Measurements from ENCODE around the gene PGS1.

PGS1 gene

GRCh38 chr17:78406920-78407319, 28.5 kb downstream of the PGS1 start:
- Histone ChIP-seq H3K9ac (ENCODE audit: low read length) (no peak overlapping the region), H3K36me3 (ENCODE audit: control insufficient read depth, low read depth, low read length) (peaks cover 22% of the 10 kb centered on the region), H3K27me3 (ENCODE audit: control insufficient read depth, insufficient read depth, low read length) (no peaks in the 10 kb centered on the region), H3K4me3 (ENCODE audit: low read length) (no peak overlapping the region), H3K9me3 (ENCODE audit: control insufficient read depth, low read depth, low read length) (no peaks in the 10 kb centered on the region), H3K27ac (ENCODE audit: low read length) (no peak overlapping the region), H3K4me1 (ENCODE audit: control insufficient read depth, low read depth, low read length) (no peaks in the 10 kb centered on the region)

- Histone ChIP-seq H3K4me3 (ENCODE audit: low read length) (no peak overlapping the region), H3K27me3 (ENCODE audit: control insufficient read depth, insufficient read depth, low read length) (no peaks in the 10 kb centered on the region), H3K4me1 (ENCODE audit: control insufficient read depth, low read depth, low read length) (no peaks in the 10 kb centered on the region), H3K9me3 (ENCODE audit: control insufficient read depth, low read depth, low read length) (no peaks in the 10 kb centered on the region), H3K9ac (ENCODE audit: low read length) (no peak overlapping the region), H3K27ac (ENCODE audit: low read length) (no peak overlapping the region), H3K36me3 (ENCODE audit: control insufficient read depth, low read depth, low read length) (peaks cover 22% of the 10 kb centered on the region)
Measured at GRCh38 chr17:78407387-78408000, 29.0 kb downstream of the PGS1 start.

GRCh38 chr17:78408476-78409050, 30.1 kb downstream of the PGS1 start:
- Histone ChIP-seq H3K27ac (ENCODE audit: low read length) (no peak overlapping the region), H3K4me1 (ENCODE audit: control insufficient read depth, low read depth, low read length) (no peaks in the 10 kb centered on the region), H3K9me3 (ENCODE audit: control insufficient read depth, low read depth, low read length) (no peaks in the 10 kb centered on the region), H3K36me3 (ENCODE audit: control insufficient read depth, low read depth, low read length) (peaks cover 12% of the 10 kb centered on the region), H3K4me3 (ENCODE audit: low read length) (no peak overlapping the region), H3K27me3 (ENCODE audit: control insufficient read depth, insufficient read depth, low read length) (no peaks in the 10 kb centered on the region), H3K9ac (ENCODE audit: low read length) (no peak overlapping the region)

GRCh38 chr17:78409191-78409928, 30.9 kb downstream of the PGS1 start:
- Histone ChIP-seq H3K36me3 (ENCODE audit: control insufficient read depth, low read depth, low read length) (peaks cover 7% of the 10 kb centered on the region), H3K27ac (ENCODE audit: low read length) (no peak overlapping the region), H3K4me3 (ENCODE audit: low read length) (no peak overlapping the region), H3K9me3 (ENCODE audit: control insufficient read depth, low read depth, low read length) (no peaks in the 10 kb centered on the region), H3K4me1 (ENCODE audit: control insufficient read depth, low read depth, low read length) (no peaks in the 10 kb centered on the region), H3K9ac (ENCODE audit: low read length) (no peak overlapping the region), H3K27me3 (ENCODE audit: control insufficient read depth, insufficient read depth, low read length) (no peaks in the 10 kb centered on the region)

GRCh38 chr17:78411241-78411857, 32.9 kb downstream of the PGS1 start:
- Histone ChIP-seq H3K9me3 (ENCODE audit: control insufficient read depth, low read depth, low read length) (no peaks in the 10 kb centered on the region), H3K9ac (ENCODE audit: low read length) (no peak overlapping the region), H3K4me1 (ENCODE audit: control insufficient read depth, low read depth, low read length) (no peaks in the 10 kb centered on the region), H3K27ac (ENCODE audit: low read length) (no peak overlapping the region), H3K4me3 (ENCODE audit: low read length) (no peak overlapping the region), H3K36me3 (ENCODE audit: control insufficient read depth, low read depth, low read length) (peaks cover 7% of the 10 kb centered on the region), H3K27me3 (ENCODE audit: control insufficient read depth, insufficient read depth, low read length) (no peaks in the 10 kb centered on the region)

GRCh38 chr17:78412403-78412802, 34.0 kb downstream of the PGS1 start:
- Histone ChIP-seq H3K4me3 (ENCODE audit: low read length) (no peak overlapping the region), H3K9ac (ENCODE audit: low read length) (no peak overlapping the region), H3K27me3 (ENCODE audit: control insufficient read depth, insufficient read depth, low read length) (no peaks in the 10 kb centered on the region), H3K9me3 (ENCODE audit: control insufficient read depth, low read depth, low read length) (no peaks in the 10 kb centered on the region), H3K4me1 (ENCODE audit: control insufficient read depth, low read depth, low read length) (no peaks in the 10 kb centered on the region), H3K36me3 (ENCODE audit: control insufficient read depth, low read depth, low read length) (peaks cover 12% of the 10 kb centered on the region), H3K27ac (ENCODE audit: low read length) (no peak overlapping the region)

GRCh38 chr17:78414178-78415162, 36.0 kb downstream of the PGS1 start:
- Histone ChIP-seq H3K27me3 (ENCODE audit: control insufficient read depth, insufficient read depth, low read length) (no peaks in the 10 kb centered on the region), H3K9me3 (ENCODE audit: control insufficient read depth, low read depth, low read length) (no peaks in the 10 kb centered on the region), H3K27ac (ENCODE audit: low read length) (no peak overlapping the region), H3K4me3 (ENCODE audit: low read length) (no peak overlapping the region), H3K36me3 (ENCODE audit: control insufficient read depth, low read depth, low read length) (peaks cover 19% of the 10 kb centered on the region), H3K4me1 (ENCODE audit: control insufficient read depth, low read depth, low read length) (no peaks in the 10 kb centered on the region), H3K9ac (ENCODE audit: low read length) (no peak overlapping the region)

GRCh38 chr17:78415821-78416711, 37.6 kb downstream of the PGS1 start:
- H3K9me3 ChIP-seq (ENCODE audit: control insufficient read depth, low read depth, low read length) = no peaks in the 10 kb centered on the region
- no peak overlapping the region for H3K27ac ChIP-seq (ENCODE audit: low read length)
- H3K36me3 ChIP-seq (ENCODE audit: control insufficient read depth, low read depth, low read length) = peaks cover 26% of the 10 kb centered on the region
- H3K27me3 ChIP-seq (ENCODE audit: control insufficient read depth, insufficient read depth, low read length) = no peaks in the 10 kb centered on the region
- H3K4me3 ChIP-seq (ENCODE audit: low read length) = no peak overlapping the region
- H3K9ac ChIP-seq (ENCODE audit: low read length) = no peak overlapping the region
- H3K4me1 ChIP-seq (ENCODE audit: control insufficient read depth, low read depth, low read length) = no peaks in the 10 kb centered on the region

- Histone ChIP-seq H3K4me3 (ENCODE audit: low read length) (no peak overlapping the region), H3K27ac (ENCODE audit: low read length) (no peak overlapping the region), H3K4me1 (ENCODE audit: control insufficient read depth, low read depth, low read length) (no peaks in the 10 kb centered on the region), H3K9me3 (ENCODE audit: control insufficient read depth, low read depth, low read length) (no peaks in the 10 kb centered on the region), H3K36me3 (ENCODE audit: control insufficient read depth, low read depth, low read length) (peaks cover 27% of the 10 kb centered on the region), H3K27me3 (ENCODE audit: control insufficient read depth, insufficient read depth, low read length) (no peaks in the 10 kb centered on the region), H3K9ac (ENCODE audit: low read length) (no peak overlapping the region)
Measured at GRCh38 chr17:78416791-78417530, 38.5 kb downstream of the PGS1 start.

- no peaks in the 10 kb centered on the region for H3K27me3 ChIP-seq (ENCODE audit: control insufficient read depth, insufficient read depth, low read length)
- H3K9ac ChIP-seq (ENCODE audit: low read length) = no peak overlapping the region
- H3K27ac ChIP-seq (ENCODE audit: low read length) = no peak overlapping the region
- H3K4me3 ChIP-seq (ENCODE audit: low read length) = no peak overlapping the region
- no peaks in the 10 kb centered on the region for H3K4me1 ChIP-seq (ENCODE audit: control insufficient read depth, low read depth, low read length)
- peaks cover 27% of the 10 kb centered on the region for H3K36me3 ChIP-seq (ENCODE audit: control insufficient read depth, low read depth, low read length)
- no peaks in the 10 kb centered on the region for H3K9me3 ChIP-seq (ENCODE audit: control insufficient read depth, low read depth, low read length)
Measured at GRCh38 chr17:78417531-78417909, 39.1 kb downstream of the PGS1 start.
